K562 (cell line): ENCODE measurements around the gene ETV3. TPM values are rescaled to one million over a fixed set of nuclear protein-coding genes. Genes with fewer than 3 reads are reported as not detected.
A peak's percentile ranks its signal among the peaks of the same experiment; 100 is the strongest.

Experiments
- ATAC-seq: fragments of 200-7000 bp; cut with Tn5 transposase; 3 replicates; pipeline ENCODE4 v1.9.1; 2020; ENCODE audit warnings: moderate library complexity
- BruUV-seq: library from RNA; stranded (reverse); fragments of 400-500 nt; replicated peaks from 2 replicates; lab custom pipeline; 2021; lab: Mats Ljungman, UMichigan
- CTCF ChIA-PET: fragments of 300-600 bp; formaldehyde crosslinking; extraction: SDS; loops from one replicate; lab custom pipeline; 2021; ENCODE audit warnings: low intra/inter-chr PET ratio; lab: Yijun Ruan, JAX
- POLR2A ChIA-PET: fragments of 300-600, 350-650 bp; sonication (Branson Sonifier 250); formaldehyde crosslinking; extraction: SDS; loops from one replicate; lab custom pipeline; 2021; ENCODE audit warnings: antibody characterized with exemption, inconsistent platforms; lab: Yijun Ruan, JAX
- DNase-seq, 4 experiments: peaks; one replicate each; pipeline versions ENCODE4 v3.0.0 to v3.0.0-alpha.2; 2011 to 2018; ENCODE audit warnings: low spot score in 3 of 4, mixed read lengths in 3 of 4; ENCODE audit errors: extremely low read depth in 1 of 4
- FAIRE-seq: peaks from 2 replicates; lab custom pipeline; 2011; peaks lifted over from hg19 to GRCh38; lab: Jason Lieb, UNC
- H2AFZ ChIP-seq: 2 replicates; pipeline ENCODE4 v1.6.0; 2011; ENCODE audit warnings: low read depth, low read length, control low read depth, inconsistent platforms
- H3K27ac ChIP-seq: fragments of 200-600 bp; 3 replicates; pipeline ENCODE4 v1.8.0; 2011; ENCODE audit warnings: low read depth, mild to moderate bottlenecking, control low read depth, inconsistent platforms, low read length, moderate library complexity, mixed read lengths; ENCODE audit errors: extremely low read depth
- H3K27me3 ChIP-seq, 2 experiments: fragments of 300-600 bp in 1 of 2; 2 replicates in 1 of 2; 3 replicates in 1 of 2; pipeline versions ENCODE4 v1.6.0 to v1.8.0; 2011; ENCODE audit warnings: inconsistent platforms in 2 of 2, low read length in 2 of 2, mild to moderate bottlenecking in 1 of 2, mixed read lengths in 1 of 2, moderate library complexity in 1 of 2; ENCODE audit not compliant: control insufficient read depth in 2 of 2, insufficient read depth in 2 of 2
- H3K36me3 ChIP-seq: fragments of 300-600 bp; 3 replicates; pipeline ENCODE4 v1.8.0; 2011; ENCODE audit warnings: mild to moderate bottlenecking, low read length, inconsistent platforms; ENCODE audit not compliant: control insufficient read depth, insufficient read depth
- H3K4me1 ChIP-seq, 2 experiments: fragments of 200-600 bp in 1 of 2; replicated peaks in 1 of 2; 2 replicates in 1 of 2; 3 replicates in 1 of 2; pipeline versions ENCODE4 v1.5.1 to v1.8.0; 2011; ENCODE audit warnings: inconsistent platforms in 2 of 2, low read length in 2 of 2, mild to moderate bottlenecking in 1 of 2, mixed read lengths in 1 of 2, moderate library complexity in 1 of 2; ENCODE audit not compliant: control insufficient read depth in 2 of 2, insufficient read depth in 2 of 2
- H3K4me2 ChIP-seq: 2 replicates; pipeline ENCODE4 v1.6.1; 2011; ENCODE audit warnings: low read length, control low read depth, inconsistent platforms, mixed read lengths; ENCODE audit not compliant: insufficient read depth
- H3K4me3 ChIP-seq: fragments of 200-600 bp; sonication (generic), shearing (Covaris generic); 2 replicates; pipeline ENCODE4 v1.5.1; 2016; ENCODE audit warnings: control low read depth, inconsistent platforms
- H3K79me2 ChIP-seq: fragments of 200-600 bp; 3 replicates; pipeline ENCODE4 v1.8.0; 2011; ENCODE audit warnings: low read length, inconsistent platforms; ENCODE audit not compliant: control insufficient read depth, insufficient read depth
- H3K9ac ChIP-seq, 2 experiments: 2 replicates each; pipeline versions ENCODE4 v1.6.0 to v1.6.1; 2011; ENCODE audit warnings: low read depth in 2 of 2, low read length in 2 of 2, control low read depth in 1 of 2, inconsistent platforms in 1 of 2, mild to moderate bottlenecking in 1 of 2, mixed read lengths in 1 of 2; ENCODE audit not compliant: insufficient read depth in 1 of 2
- H3K9me1 ChIP-seq: one replicate; pipeline ENCODE4 v1.6.0; 2011; ENCODE audit warnings: inconsistent platforms, mild to moderate bottlenecking, low read length, moderate library complexity; ENCODE audit not compliant: control insufficient read depth, insufficient read depth
- H3K9me3 ChIP-seq: replicated peaks from 2 replicates; pipeline ENCODE4 v1.5.1; 2011; ENCODE audit warnings: low read depth, low read length, inconsistent platforms; ENCODE audit not compliant: control insufficient read depth, insufficient read depth
- H4K20me1 ChIP-seq: replicated peaks from 2 replicates; pipeline ENCODE4 v1.6.1; 2011; ENCODE audit warnings: low read length, inconsistent platforms, mixed read lengths; ENCODE audit not compliant: control insufficient read depth, insufficient read depth
- C11orf30 ChIP-seq: fragments of 450-650 bp; IDR thresholded peaks from 2 replicates; pipeline ENCODE4 v1.6.1; 2016; ENCODE audit warnings: low read depth, mild to moderate bottlenecking
- DACH1 ChIP-seq: fragments of 450-650 bp; IDR thresholded peaks from 2 replicates; pipeline ENCODE4 v1.6.1; 2018; ENCODE audit not compliant: partially characterized antibody
- IRF2 ChIP-seq: sonication (generic); formaldehyde crosslinking; IDR thresholded peaks from 2 replicates; pipeline ENCODE4 v1.8.1; 2022; ENCODE audit warnings: mild to moderate bottlenecking, missing genetic modification reagents
- JUNB ChIP-seq: fragments of 450-650 bp; formaldehyde crosslinking; conservative IDR thresholded peaks from 2 replicates; pipeline ENCODE4 v1.4.0; 2020; ENCODE audit warnings: mild to moderate bottlenecking
- NFE2 ChIP-seq: IDR thresholded peaks from 2 replicates; pipeline ENCODE4 v1.6.1; 2014; ENCODE audit warnings: antibody characterized with exemption, low read depth
- SIRT6 ChIP-seq: IDR thresholded peaks from one replicate; pipeline ENCODE4 v1.6.1; 2012; ENCODE audit warnings: low read depth, mild to moderate bottlenecking, control low read depth, inconsistent platforms, low read length, moderate library complexity
- STAG1 ChIP-seq: sonication (generic); formaldehyde crosslinking; IDR thresholded peaks from 2 replicates; pipeline ENCODE4 v1.5.0; 2020; ENCODE audit warnings: missing genetic modification reagents, borderline replicate concordance
- TFAM ChIP-seq: fragments of 250-450 bp; sonication (Bioruptor Pico); conservative IDR thresholded peaks from 2 replicates; pipeline ENCODE4 v1.5.0; 2021; ENCODE audit warnings: mild to moderate bottlenecking, moderate library complexity
- WGBS: fragments of 100-300 bp; shearing (Covaris generic); methylation state at CpG from one replicate; pipeline ENCODE4 v1.1.6; 2016; ENCODE audit warnings: low coverage, mixed read lengths; ENCODE audit not compliant: insufficient coverage; ENCODE audit errors: missing lambda C conversion rate; 5-methylcytosine and 5-hydroxymethylcytosine counted together
- in situ Hi-C: fragments of 300-500 bp; cut with MboI; formaldehyde crosslinking; loops from 4 replicates; pipeline ENCODE4 v1.15.0; 2018; ENCODE audit warnings: inconsistent platforms, mixed read lengths
- intact Hi-C: fragments of 100-400 bp; cut with micrococcal nuclease; formaldehyde crosslinking; loops from 2 replicates; pipeline ENCODE4 v1.14.2; 2022
- polyA plus RNA-seq, 8 experiments: library from polyadenylated mRNA; depleted of rRNA in 4 of 8; stranded (reverse) in 5 of 8; unstranded in 3 of 8; fragments of >200 nt; fragmentation: Nextera tagmentation in 2 of 8; fragmentation: Illumina TruSeq in 1 of 8; extraction: Ambion mirVana in 2 of 8; extraction: Trizol in 1 of 8; gene quantifications; 2 replicates each; pipeline versions ENCODE4 v1.2.1 to v1.2.3, GENCODE V29; 2011 to 2014; ENCODE audit warnings: inconsistent platforms in 1 of 8, missing spikeins in 1 of 8
- total RNA-seq, 7 experiments: library from RNA; depleted of rRNA in 6 of 7; stranded (reverse); fragments of >200 nt in 6 of 7; fragmentation: Illumina TruSeq in 2 of 7; extraction: Trizol in 2 of 7; gene quantifications; 2 replicates each; pipeline versions ENCODE4 v1.2.1 to v1.2.3, GENCODE V29; 2011 to 2021; ENCODE audit warnings: low replicate concordance in 1 of 7
- TF ChIP-seq, protein P1 (sequence below): fragments of 450-650 bp; formaldehyde crosslinking; IDR thresholded peaks from 2 replicates; pipeline ENCODE4 v1.4.0; 2022; ENCODE audit warnings: mild to moderate bottlenecking, moderate library complexity
- TF ChIP-seq, protein P2 (sequence below): sonication (generic); formaldehyde crosslinking; IDR thresholded peaks from 2 replicates; pipeline ENCODE4 v1.8.0; 2022; ENCODE audit warnings: missing genetic modification reagents, mild to moderate bottlenecking, moderate library complexity, borderline replicate concordance
- TF ChIP-seq, protein P3 (sequence below): sonication (generic); formaldehyde crosslinking; IDR thresholded peaks from 2 replicates; pipeline ENCODE4 v1.8.1; 2023; ENCODE audit warnings: mild to moderate bottlenecking, missing genetic modification reagents

Gene ETV3
- total and polyA plus RNA-seq, 9 of the 15 experiments (the other 6 are each of a cell fraction or from before 2014, with no cell fraction given): 3.1 to 16.0 (median 9.0) TPM

DNA sequence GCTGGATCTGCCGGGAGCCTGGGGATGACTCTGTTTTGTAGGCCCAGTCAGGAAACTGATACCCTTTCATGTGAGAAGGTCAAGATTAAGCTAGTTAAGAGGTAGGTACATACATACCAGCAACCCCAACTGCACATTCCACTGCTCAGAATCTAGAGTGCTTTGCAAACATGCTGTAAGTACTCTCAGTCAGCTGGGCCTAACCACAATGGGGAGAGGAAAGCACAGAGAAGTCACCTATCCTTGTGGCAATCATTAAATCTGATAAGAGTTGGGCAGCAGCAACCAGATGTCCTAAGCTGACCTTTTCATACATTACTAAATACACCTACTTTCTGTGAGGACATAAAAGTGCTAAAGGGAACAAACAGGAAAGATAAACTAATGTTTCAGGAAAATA, 2.5 kb downstream of the ETV3 start:
- Histone ChIP-seq H3K9ac (peak overlapping the region in 1 of 2 experiments; percentile 5; a peak in 1 of 4 replicates), H3K9me3 (no peaks in the 10 kb centered on the region), H3K4me1 (peaks cover 24 to 41% of the 10 kb centered on the region in 2 experiments), H3K4me3 (no peak overlapping the region), H3K9me1 (no peaks in the 10 kb centered on the region), H2AFZ (no peak overlapping the region), H4K20me1 (0 out of 2 replicates have a peak, but pooled peaks cover 9% of the 10 kb centered on the region), H3K36me3 (peaks cover 57% of the 10 kb centered on the region), H3K4me2 (no peak overlapping the region)
- POLR2A ChIA-PET: interaction anchor here (1.3 to 2.1 kb wide), 5 partner anchors 16 to 39 kb away, joined by 3 to 6 read pairs (median 3); no protein-coding TSS in a partner anchor
- WGBS: 100% methylated on average over 1 of the region's 1 CpG
- FAIRE-seq (no peak), ATAC-seq (no peak)
- in situ Hi-C loops: loop anchor here (5.0 kb wide), 1 partner anchor 38 kb away; the partner anchor contains the start of gene ETV3L
- BruUV-seq: no TSS peak
- TF ChIP-seq IRF2 (CRISPR knock-in tag) (no peak), JUNB (CRISPR knock-in tag) (no peak), SIRT6 (no peak), DACH1 (no peak), STAG1 (CRISPR knock-in tag) (no peak), NFE2 (no peak), C11orf30 (no peak), TFAM (no peak)
- TF ChIP-seq, protein P1, sequence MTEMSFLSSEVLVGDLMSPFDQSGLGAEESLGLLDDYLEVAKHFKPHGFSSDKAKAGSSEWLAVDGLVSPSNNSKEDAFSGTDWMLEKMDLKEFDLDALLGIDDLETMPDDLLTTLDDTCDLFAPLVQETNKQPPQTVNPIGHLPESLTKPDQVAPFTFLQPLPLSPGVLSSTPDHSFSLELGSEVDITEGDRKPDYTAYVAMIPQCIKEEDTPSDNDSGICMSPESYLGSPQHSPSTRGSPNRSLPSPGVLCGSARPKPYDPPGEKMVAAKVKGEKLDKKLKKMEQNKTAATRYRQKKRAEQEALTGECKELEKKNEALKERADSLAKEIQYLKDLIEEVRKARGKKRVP (CRISPR knock-in tag): no peak
- TF ChIP-seq, protein P2, sequence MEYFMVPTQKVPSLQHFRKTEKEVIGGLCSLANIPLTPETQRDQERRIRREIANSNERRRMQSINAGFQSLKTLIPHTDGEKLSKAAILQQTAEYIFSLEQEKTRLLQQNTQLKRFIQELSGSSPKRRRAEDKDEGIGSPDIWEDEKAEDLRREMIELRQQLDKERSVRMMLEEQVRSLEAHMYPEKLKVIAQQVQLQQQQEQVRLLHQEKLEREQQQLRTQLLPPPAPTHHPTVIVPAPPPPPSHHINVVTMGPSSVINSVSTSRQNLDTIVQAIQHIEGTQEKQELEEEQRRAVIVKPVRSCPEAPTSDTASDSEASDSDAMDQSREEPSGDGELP (CRISPR knock-in tag): no peak
- TF ChIP-seq, protein P3, sequence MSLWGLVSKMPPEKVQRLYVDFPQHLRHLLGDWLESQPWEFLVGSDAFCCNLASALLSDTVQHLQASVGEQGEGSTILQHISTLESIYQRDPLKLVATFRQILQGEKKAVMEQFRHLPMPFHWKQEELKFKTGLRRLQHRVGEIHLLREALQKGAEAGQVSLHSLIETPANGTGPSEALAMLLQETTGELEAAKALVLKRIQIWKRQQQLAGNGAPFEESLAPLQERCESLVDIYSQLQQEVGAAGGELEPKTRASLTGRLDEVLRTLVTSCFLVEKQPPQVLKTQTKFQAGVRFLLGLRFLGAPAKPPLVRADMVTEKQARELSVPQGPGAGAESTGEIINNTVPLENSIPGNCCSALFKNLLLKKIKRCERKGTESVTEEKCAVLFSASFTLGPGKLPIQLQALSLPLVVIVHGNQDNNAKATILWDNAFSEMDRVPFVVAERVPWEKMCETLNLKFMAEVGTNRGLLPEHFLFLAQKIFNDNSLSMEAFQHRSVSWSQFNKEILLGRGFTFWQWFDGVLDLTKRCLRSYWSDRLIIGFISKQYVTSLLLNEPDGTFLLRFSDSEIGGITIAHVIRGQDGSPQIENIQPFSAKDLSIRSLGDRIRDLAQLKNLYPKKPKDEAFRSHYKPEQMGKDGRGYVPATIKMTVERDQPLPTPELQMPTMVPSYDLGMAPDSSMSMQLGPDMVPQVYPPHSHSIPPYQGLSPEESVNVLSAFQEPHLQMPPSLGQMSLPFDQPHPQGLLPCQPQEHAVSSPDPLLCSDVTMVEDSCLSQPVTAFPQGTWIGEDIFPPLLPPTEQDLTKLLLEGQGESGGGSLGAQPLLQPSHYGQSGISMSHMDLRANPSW (CRISPR knock-in tag): no peak
- TF ChIP-seq, all 486 proteins: peak for 0
- CTCF ChIA-PET: no interaction called here
- Histone ChIP-seq H3K27ac (no peak overlapping the region), H3K27me3 (no peaks in the 10 kb centered on the region), H3K79me2 (peaks cover 27% of the 10 kb centered on the region)
- no peak for DNase-seq
- intact Hi-C loops: no loop called here
